ENCODE measurements around the gene EXOC6.
A peak's percentile ranks its signal among the peaks of the same experiment; 100 is the strongest.

The EXOC6 gene

GRCh38 chr10:92845921-92846320 is 2.4 kb upstream of the EXOC6 start:
- no peak overlapping the region for H3K4me2 ChIP-seq (ENCODE audit: low read depth, low read length, poor library complexity, severe bottlenecking)
- H3K79me2 ChIP-seq (ENCODE audit: insufficient read depth, low read length) = peaks cover 23% of the 10 kb centered on the region
- H3K9me2 ChIP-seq (replicated peaks; ENCODE audit: low read depth, low read length) = no peaks in the 10 kb centered on the region
- no peaks in the 10 kb centered on the region for H3K36me3 ChIP-seq (ENCODE audit: insufficient read depth, low read length)
- no peaks in the 10 kb centered on the region for H3K27me3 ChIP-seq (ENCODE audit: insufficient read depth, low read length, poor library complexity, severe bottlenecking)
- no peak for TF ChIP-seq CTCF (conservative IDR thresholded peaks at IDR 0.05; ENCODE audit: low read length)
- TF ChIP-seq EZH2phosphoT487 (IDR thresholded peaks at IDR 0.05; ENCODE audit: borderline replicate concordance) = no peak
- H2AFZ ChIP-seq (ENCODE audit: low read length) = peak overlapping the region; percentile 34; the same call in 1 of the 2 replicates
- H3K9ac ChIP-seq (ENCODE audit: low read depth, low read length, poor library complexity, severe bottlenecking) = no peak overlapping the region
- H4K20me1 ChIP-seq (ENCODE audit: insufficient read depth, low read length, poor library complexity, severe bottlenecking) = peaks cover 3% of the 10 kb centered on the region
- H3F3A ChIP-seq (ENCODE audit: low read depth) = 0 out of 2 replicates have a peak, but pooled peaks cover 10% of the 10 kb centered on the region
- no peaks in the 10 kb centered on the region for H3K9me3 ChIP-seq (ENCODE audit: insufficient read depth, low read depth, low read length)
- no peak overlapping the region for H3K4me3 ChIP-seq (ENCODE audit: low read length, poor library complexity, severe bottlenecking)
- peaks cover 15% of the 10 kb centered on the region for H3K4me1 ChIP-seq (ENCODE audit: insufficient read depth, low read length, poor library complexity, severe bottlenecking)

GRCh38 chr10:92846344-92846743 is 2.0 kb upstream of the EXOC6 start:
- no peak overlapping the region for H3K4me2 ChIP-seq (ENCODE audit: low read depth, low read length, poor library complexity, severe bottlenecking)
- peaks cover 3% of the 10 kb centered on the region for H4K20me1 ChIP-seq (ENCODE audit: insufficient read depth, low read length, poor library complexity, severe bottlenecking)
- H3K9me3 ChIP-seq (ENCODE audit: insufficient read depth, low read depth, low read length) = no peaks in the 10 kb centered on the region
- H3K79me2 ChIP-seq (ENCODE audit: insufficient read depth, low read length) = peaks cover 26% of the 10 kb centered on the region
- no peak overlapping the region for H2AFZ ChIP-seq (ENCODE audit: low read length)
- no peaks in the 10 kb centered on the region for H3K9me2 ChIP-seq (replicated peaks; ENCODE audit: low read depth, low read length)
- no peaks in the 10 kb centered on the region for H3K27me3 ChIP-seq (ENCODE audit: insufficient read depth, low read length, poor library complexity, severe bottlenecking)
- H3K4me1 ChIP-seq (ENCODE audit: insufficient read depth, low read length, poor library complexity, severe bottlenecking) = peaks cover 15% of the 10 kb centered on the region
- H3K36me3 ChIP-seq (ENCODE audit: insufficient read depth, low read length) = no peaks in the 10 kb centered on the region
- H3K9ac ChIP-seq (ENCODE audit: low read depth, low read length, poor library complexity, severe bottlenecking) = no peak overlapping the region
- 0 out of 2 replicates have a peak, but pooled peaks cover 10% of the 10 kb centered on the region for H3F3A ChIP-seq (ENCODE audit: low read depth)
- no peak for TF ChIP-seq CTCF (conservative IDR thresholded peaks at IDR 0.05; ENCODE audit: low read length)
- no peak for TF ChIP-seq EZH2phosphoT487 (IDR thresholded peaks at IDR 0.05; ENCODE audit: borderline replicate concordance)
- no peak overlapping the region for H3K4me3 ChIP-seq (ENCODE audit: low read length, poor library complexity, severe bottlenecking)

GRCh38 chr10:92846854-92847201 is 1.5 kb upstream of the EXOC6 start:
- Histone ChIP-seq H3K36me3 (ENCODE audit: insufficient read depth, low read length) (no peaks in the 10 kb centered on the region), H2AFZ (ENCODE audit: low read length) (no peak overlapping the region)

More at GRCh38 chr10:92846854-92847201, 1.5 kb upstream of the EXOC6 start:
- no peaks in the 10 kb centered on the region for H3K27me3 ChIP-seq (ENCODE audit: insufficient read depth, low read length, poor library complexity, severe bottlenecking)
- H3K9ac ChIP-seq (ENCODE audit: low read depth, low read length, poor library complexity, severe bottlenecking) = no peak overlapping the region
- no peak overlapping the region for H3K4me3 ChIP-seq (ENCODE audit: low read length, poor library complexity, severe bottlenecking)
- peaks cover 15% of the 10 kb centered on the region for H3K4me1 ChIP-seq (ENCODE audit: insufficient read depth, low read length, poor library complexity, severe bottlenecking)
- H4K20me1 ChIP-seq (ENCODE audit: insufficient read depth, low read length, poor library complexity, severe bottlenecking) = peaks cover 3% of the 10 kb centered on the region
- 0 out of 2 replicates have a peak, but pooled peaks cover 10% of the 10 kb centered on the region for H3F3A ChIP-seq (ENCODE audit: low read depth)
- no peak for TF ChIP-seq CTCF (conservative IDR thresholded peaks at IDR 0.05; ENCODE audit: low read length)
- TF ChIP-seq EZH2phosphoT487 (IDR thresholded peaks at IDR 0.05; ENCODE audit: borderline replicate concordance) = no peak
- H3K4me2 ChIP-seq (ENCODE audit: low read depth, low read length, poor library complexity, severe bottlenecking) = no peak overlapping the region
- H3K9me2 ChIP-seq (replicated peaks; ENCODE audit: low read depth, low read length) = no peaks in the 10 kb centered on the region
- H3K79me2 ChIP-seq (ENCODE audit: insufficient read depth, low read length) = peaks cover 26% of the 10 kb centered on the region
- no peaks in the 10 kb centered on the region for H3K9me3 ChIP-seq (ENCODE audit: insufficient read depth, low read depth, low read length)

Data from Loucy (cell line).